SU-DHL-6 (cell line): Measurements from ENCODE around the gene NRF1.

Source experiments
- H2AFZ ChIP-seq: fragments of 200-600 bp; sonication (generic); 2 replicates; pipeline ENCODE4 v1.6.1; 2014; ENCODE audit warnings: low read depth, mild to moderate bottlenecking, moderate library complexity, mixed read lengths, antibody characterized with exemption, low read length; ENCODE audit not compliant: severe bottlenecking
- H3F3A ChIP-seq: fragments of 200-600 bp; shearing (Covaris generic); 2 replicates; pipeline ENCODE4 v1.6.0; 2016; ENCODE audit warnings: antibody characterized with exemption, mild to moderate bottlenecking; ENCODE audit not compliant: insufficient read depth
- H3K27ac ChIP-seq: fragments of 200-600 bp; sonication (generic); 2 replicates; pipeline ENCODE4 v1.5.1; 2016; ENCODE audit warnings: low read depth, mild to moderate bottlenecking, low read length, moderate library complexity, mixed read lengths
- H3K27me3 ChIP-seq: fragments of 200-600 bp; sonication (generic), shearing (Covaris generic); 2 replicates; pipeline ENCODE4 v1.6.0; 2014; ENCODE audit warnings: mild to moderate bottlenecking, low read length
- H3K36me3 ChIP-seq: fragments of 200-600 bp; sonication (generic); 2 replicates; pipeline ENCODE4 v1.6.1; 2014; ENCODE audit warnings: mild to moderate bottlenecking, low read length, mixed read lengths
- H3K4me2 ChIP-seq: fragments of 300-600, 200-600 bp; shearing (Covaris generic), sonication (generic); 2 replicates; pipeline ENCODE4 v1.6.0; 2014; ENCODE audit warnings: low read length, low read depth, mild to moderate bottlenecking; ENCODE audit not compliant: poor library complexity, severe bottlenecking
- H3K4me3 ChIP-seq: fragments of 200-600 bp; sonication (generic); 2 replicates; pipeline ENCODE4 v1.5.1; 2014; ENCODE audit warnings: antibody characterized with exemption, low read length, mild to moderate bottlenecking, mixed read lengths; ENCODE audit not compliant: insufficient read depth, poor library complexity, severe bottlenecking
- H3K79me2 ChIP-seq: fragments of 200-600 bp; sonication (generic); 2 replicates; pipeline ENCODE4 v1.6.1; 2014; ENCODE audit warnings: mild to moderate bottlenecking, low read length, moderate library complexity; ENCODE audit not compliant: insufficient read depth
- H3K9ac ChIP-seq: fragments of 200-600 bp; sonication (generic); 2 replicates; pipeline ENCODE4 v1.7.0; 2014; ENCODE audit warnings: mild to moderate bottlenecking, low read length
- H3K9me2 ChIP-seq: fragments of 200-600 bp; sonication (generic); replicated peaks from 2 replicates; pipeline ENCODE4 v1.6.1; 2014; ENCODE audit warnings: low read length; ENCODE audit not compliant: insufficient read depth
- H3K9me3 ChIP-seq: fragments of 200-600 bp; sonication (generic); 2 replicates; pipeline ENCODE4 v1.6.1; 2014; ENCODE audit warnings: low read length, mixed read lengths; ENCODE audit not compliant: insufficient read depth
- H4K20me1 ChIP-seq: fragments of 200-600 bp; sonication (generic); 2 replicates; pipeline ENCODE4 v1.6.1; 2014; ENCODE audit warnings: low read depth, mild to moderate bottlenecking, antibody characterized with exemption, low read length, moderate library complexity, mixed read lengths
- CTCF ChIP-seq: fragments of 200-600 bp; sonication (generic); IDR thresholded peaks from one replicate; pipeline ENCODE4 v1.5.1; 2017; ENCODE audit warnings: antibody characterized with exemption, mild to moderate bottlenecking, low read length, moderate library complexity; ENCODE audit not compliant: insufficient read depth, poor library complexity, severe bottlenecking
- EZH2phosphoT487 ChIP-seq: fragments of 200-600 bp; sonication (generic), shearing (Covaris generic); conservative IDR thresholded peaks from 2 replicates; pipeline ENCODE4 v1.6.1; 2018; ENCODE audit warnings: mild to moderate bottlenecking, antibody characterized with exemption, low read length, moderate library complexity, mixed read lengths

NRF1 gene

GRCh38 chr7:129646369-129647021 is 35.0 kb downstream of the NRF1 start:
- no peak overlapping the region for H3K4me3 ChIP-seq
- H4K20me1 ChIP-seq = no peaks in the 10 kb centered on the region
- no peaks in the 10 kb centered on the region for H3K27me3 ChIP-seq
- TF ChIP-seq CTCF = no peak
- no peak for TF ChIP-seq EZH2phosphoT487
- H3K4me2 ChIP-seq = no peak overlapping the region
- no peak overlapping the region for H3K27ac ChIP-seq
- peaks cover 23% of the 10 kb centered on the region for H3K79me2 ChIP-seq
- H3K9ac ChIP-seq = no peak overlapping the region
- H2AFZ ChIP-seq = no peak overlapping the region
- no peaks in the 10 kb centered on the region for H3K9me2 ChIP-seq
- H3F3A ChIP-seq = no peaks in the 10 kb centered on the region
- H3K36me3 ChIP-seq = no peaks in the 10 kb centered on the region
- no peaks in the 10 kb centered on the region for H3K9me3 ChIP-seq

GRCh38 chr7:129649128-129649690 is 37.7 kb downstream of the NRF1 start:
- TF ChIP-seq EZH2phosphoT487 (no peak), CTCF (no peak)
- Histone ChIP-seq H3K79me2 (peaks cover 32% of the 10 kb centered on the region), H4K20me1 (no peaks in the 10 kb centered on the region), H2AFZ (no peak overlapping the region), H3F3A (no peaks in the 10 kb centered on the region), H3K36me3 (no peaks in the 10 kb centered on the region), H3K27me3 (no peaks in the 10 kb centered on the region), H3K27ac (no peak overlapping the region), H3K9me2 (no peaks in the 10 kb centered on the region), H3K4me2 (no peak overlapping the region), H3K4me3 (no peak overlapping the region), H3K9ac (no peak overlapping the region), H3K9me3 (no peaks in the 10 kb centered on the region)

GRCh38 chr7:129650056-129650758 is 38.7 kb downstream of the NRF1 start:
- Histone ChIP-seq H4K20me1 (no peaks in the 10 kb centered on the region), H3K27me3 (no peaks in the 10 kb centered on the region), H3K9ac (no peak overlapping the region), H2AFZ (no peak overlapping the region), H3K36me3 (no peaks in the 10 kb centered on the region), H3K9me3 (no peaks in the 10 kb centered on the region), H3K79me2 (peaks cover 33% of the 10 kb centered on the region), H3K27ac (no peak overlapping the region), H3K4me2 (no peak overlapping the region), H3F3A (no peaks in the 10 kb centered on the region), H3K9me2 (no peaks in the 10 kb centered on the region), H3K4me3 (no peak overlapping the region)
- TF ChIP-seq CTCF = no peak
- TF ChIP-seq EZH2phosphoT487 = no peak
